Endothelial cell of umbilical vein (primary cell): ENCODE results near the gene PHF24. TPM values are rescaled to one million over a fixed set of nuclear protein-coding genes. Genes with fewer than 3 reads are reported as not detected.
"Not testable (repeated sequence)": the region's sequence is repeated elsewhere in the genome, so short reads cannot be mapped to it uniquely, and the experiment has no call there.

ENCODE experiments used
- BruUV-seq: library from RNA; stranded (reverse); fragments of 400-500 nt; replicated peaks from 2 replicates; lab custom pipeline; 2021; lab: Mats Ljungman, UMichigan
- CTCF ChIA-PET: fragments of 300-600, 350-600 bp; sonication (Branson Sonifier 250); formaldehyde crosslinking; loops from one replicate; lab custom pipeline; 2021; ENCODE audit warnings: antibody characterized with exemption, inconsistent platforms; lab: Charles Lee
- POLR2A ChIA-PET: fragments of 300-600, 350-600 bp; sonication (Branson Sonifier 250); formaldehyde crosslinking; loops from one replicate; lab custom pipeline; 2021; ENCODE audit warnings: antibody characterized with exemption, inconsistent platforms; lab: Charles Lee
- DNase-seq: peaks from one replicate; pipeline ENCODE4 v3.0.0-alpha.2; 2011; ENCODE audit warnings: low read depth, low spot score
- FAIRE-seq: peaks from 2 replicates; lab custom pipeline; 2011; peaks lifted over from hg19 to GRCh38; lab: Jason Lieb, UNC
- H2AFZ ChIP-seq: 2 replicates; pipeline ENCODE4 v1.6.0; 2012; ENCODE audit warnings: low read depth, low read length, control low read depth, inconsistent platforms
- H3K27ac ChIP-seq: 2 replicates; pipeline ENCODE4 v1.5.1; 2011; ENCODE audit warnings: low read depth, mild to moderate bottlenecking, control low read depth, low read length, moderate library complexity; ENCODE audit not compliant: insufficient read depth
- H3K27me3 ChIP-seq, 2 experiments: 2 replicates each; pipeline versions ENCODE4 v1.6.0 to v1.6.1; 2011; ENCODE audit warnings: low read length in 2 of 2, mixed read lengths in 1 of 2; ENCODE audit not compliant: control insufficient read depth in 2 of 2, insufficient read depth in 2 of 2
- H3K36me3 ChIP-seq, 2 experiments: 2 replicates in 1 of 2; 3 replicates in 1 of 2; pipeline ENCODE4 v1.5.1; 2011; ENCODE audit warnings: low read length in 2 of 2, mild to moderate bottlenecking in 1 of 2, moderate library complexity in 1 of 2; ENCODE audit not compliant: control insufficient read depth in 2 of 2, insufficient read depth in 2 of 2; ENCODE audit errors: extremely low read depth in 1 of 2
- H3K4me1 ChIP-seq: 3 replicates; pipeline ENCODE4 v1.5.1; 2011; ENCODE audit warnings: mild to moderate bottlenecking, low read length; ENCODE audit not compliant: control insufficient read depth, insufficient read depth; ENCODE audit errors: extremely low read depth
- H3K4me2 ChIP-seq: 2 replicates; pipeline ENCODE4 v1.6.1; 2011; ENCODE audit warnings: low read length, control low read depth, mixed read lengths; ENCODE audit not compliant: insufficient read depth
- H3K4me3 ChIP-seq, 3 experiments: fragments of 200-600 bp in 1 of 3; sonication (generic), shearing (Covaris generic) in 1 of 3; replicated peaks in 1 of 3; 2 replicates each; pipeline ENCODE4 v1.5.1; 2011 to 2016; ENCODE audit warnings: control low read depth in 3 of 3, low read length in 3 of 3, mild to moderate bottlenecking in 2 of 3, inconsistent platforms in 1 of 3, low read depth in 1 of 3, moderate library complexity in 1 of 3; ENCODE audit not compliant: insufficient read depth in 1 of 3
- H3K79me2 ChIP-seq: 2 replicates; pipeline ENCODE4 v1.6.0; 2012; ENCODE audit warnings: low read length, inconsistent platforms; ENCODE audit not compliant: control insufficient read depth, insufficient read depth
- H3K9ac ChIP-seq: replicated peaks from 2 replicates; pipeline ENCODE3; 2011; ENCODE audit warnings: low read length, control low read depth; ENCODE audit not compliant: insufficient read depth; ENCODE audit errors: extremely low read depth
- H3K9me1 ChIP-seq: replicated peaks from 3 replicates; pipeline ENCODE4 v1.6.0; 2011; ENCODE audit warnings: mild to moderate bottlenecking, low read length; ENCODE audit not compliant: control insufficient read depth, insufficient read depth; ENCODE audit errors: extremely low read depth
- H3K9me3 ChIP-seq: replicated peaks from 2 replicates; pipeline ENCODE4 v1.5.1; 2012; ENCODE audit warnings: low read length, inconsistent platforms; ENCODE audit not compliant: control insufficient read depth, insufficient read depth
- H4K20me1 ChIP-seq: replicated peaks from 2 replicates; pipeline ENCODE3; 2011; ENCODE audit warnings: mild to moderate bottlenecking, low read length; ENCODE audit not compliant: control insufficient read depth, insufficient read depth; ENCODE audit errors: extremely low read depth
- CTCF ChIP-seq, 2 donors: IDR thresholded peaks; 1 replicate in 1 of 2; 2 replicates in 1 of 2; pipeline ENCODE4 v1.5.1; 2011; ENCODE audit warnings: low read length in 2 of 2, mild to moderate bottlenecking in 2 of 2, moderate library complexity in 2 of 2, control low read depth in 1 of 2, inconsistent platforms in 1 of 2, low read depth in 1 of 2; ENCODE audit not compliant: insufficient read depth in 1 of 2; ENCODE audit errors: extremely low read depth in 1 of 2
- FOS ChIP-seq: IDR thresholded peaks from 2 replicates; pipeline ENCODE4 v1.6.1; 2011; ENCODE audit warnings: mild to moderate bottlenecking, low read length, moderate library complexity, borderline replicate concordance; ENCODE audit not compliant: insufficient read depth
- JUN ChIP-seq: IDR thresholded peaks from 2 replicates; pipeline ENCODE4 v1.6.1; 2011; ENCODE audit warnings: borderline replicate concordance, low read depth; ENCODE audit not compliant: insufficient read length, insufficient read depth
- MAX ChIP-seq: IDR thresholded peaks from 2 replicates; pipeline ENCODE4 v1.6.1; 2011; ENCODE audit not compliant: insufficient read depth, insufficient read length
- MYC ChIP-seq: IDR thresholded peaks from one replicate; pipeline ENCODE4 v1.6.1; 2011; ENCODE audit warnings: mild to moderate bottlenecking, low read depth, low read length
- POLR2AphosphoS5 ChIP-seq: IDR thresholded peaks from 2 replicates; pipeline ENCODE4 v1.6.1; 2012; ENCODE audit warnings: low read depth, mild to moderate bottlenecking, control low read depth, low read length, moderate library complexity; ENCODE audit not compliant: insufficient read depth
- dilution Hi-C: fragments of 300-500 bp; cut with MboI; formaldehyde crosslinking; loops from one replicate; pipeline ENCODE4 v1.15.0; 2019; ENCODE audit warnings: low sequenced_read_pairs; ENCODE audit not compliant: extremely low pct_ligation_motif_present
- intact Hi-C: fragments of 100-400 bp; cut with micrococcal nuclease; formaldehyde crosslinking; loops from one replicate; pipeline ENCODE4 v1.10.0; 2022
- polyA plus RNA-seq, 4 experiments: library from polyadenylated mRNA; depleted of rRNA in 3 of 4; stranded (reverse) in 3 of 4; unstranded in 1 of 4; fragments of >200 nt; gene quantifications; 2 replicates each; pipeline versions ENCODE4 v1.2.1 to v1.2.3, GENCODE V29; 2011 to 2012; ENCODE audit warnings: missing spikeins in 1 of 4
- total RNA-seq: library from RNA; stranded (reverse); gene quantifications from 2 replicates; pipeline ENCODE4 v1.2.3, GENCODE V29; 2021

PHF24 gene
- total and polyA plus RNA-seq, 2 donors (not counting 3 experiments of a cell fraction or from before 2014, with no cell fraction given) = not detected

- H4K20me1 ChIP-seq = no peaks in the 10 kb centered on the region
- dilution Hi-C loops (no loop called here), intact Hi-C loops (no loop called here)
- peaks cover 34 to 65% of the 10 kb centered on the region in 2 experiments for H3K27me3 ChIP-seq
- H2AFZ ChIP-seq = no peak overlapping the region
- no peak for DNase-seq
- FAIRE-seq = no peak
- CTCF ChIA-PET = no interaction called here
- H3K4me2 ChIP-seq = no peak overlapping the region
- no peaks in the 10 kb centered on the region for H3K9me1 ChIP-seq
- no peaks in the 10 kb centered on the region for H3K9me3 ChIP-seq
- no peak overlapping the region for H3K9ac ChIP-seq
- POLR2A ChIA-PET = no interaction called here
- no peaks in the 10 kb centered on the region for H3K36me3 ChIP-seq
- no peaks in the 10 kb centered on the region for H3K79me2 ChIP-seq
- no peak for TF ChIP-seq JUN
- TF ChIP-seq MAX = no peak
- TF ChIP-seq CTCF (IDR thresholded peaks at IDR 0.05; ENCODE audit: extremely low read depth in 1 of 2, insufficient read depth in 1 of 2, low read depth in 1 of 2, low read length in 2 of 2) = no peak
- no peak for TF ChIP-seq MYC
- no peak for TF ChIP-seq POLR2AphosphoS5
- TF ChIP-seq FOS = no peak
- no peak overlapping the region for H3K27ac ChIP-seq
- H3K4me3 ChIP-seq = no peak overlapping the region
- peaks cover 3% of the 10 kb centered on the region for H3K4me1 ChIP-seq
- no TSS peak for BruUV-seq
Observed at GRCh38 chr9:34954225-34954624, 3.9 kb upstream of the PHF24 start.

- H4K20me1 ChIP-seq, H3K9ac ChIP-seq, H3K4me2 ChIP-seq, H3K36me3 ChIP-seq, DNase-seq, H3K9me1 ChIP-seq, H3K27ac ChIP-seq, H3K79me2 ChIP-seq, BruUV-seq, POLR2A ChIA-PET, intact Hi-C loops, H2AFZ ChIP-seq, H3K4me1 ChIP-seq, H3K4me3 ChIP-seq, H3K9me3 ChIP-seq, dilution Hi-C loops, FAIRE-seq: not testable (repeated sequence)
- H3K27me3 ChIP-seq = peaks cover 52 to 76% of the 10 kb centered on the region in 2 experiments
- CTCF ChIA-PET = interaction anchor here (1.2 kb wide), 1 partner anchor 57 kb away, joined by 8 read pairs; no protein-coding TSS in a partner anchor
Observed at GRCh38 chr9:34956066-34956465, 2.0 kb upstream of the PHF24 start.
